Thyroid gland (tissue), 4 donors: ENCODE measurements around the gene PCCA.

ENCODE experiments used
- CTCF ChIP-seq, 6 experiments: fragments of 200-600 bp in 3 of 6; fragments of 450-650 bp in 3 of 6; sonication (generic) in 3 of 6; IDR thresholded peaks; one replicate each; pipeline ENCODE4 v1.5.1; 2016 to 2019; ENCODE audit warnings: antibody characterized with exemption in 6 of 6, mild to moderate bottlenecking in 2 of 6, inconsistent platforms in 1 of 6, moderate library complexity in 1 of 6
- POLR2A ChIP-seq, 2 donors: fragments of 450-650 bp; IDR thresholded peaks; one replicate each; pipeline ENCODE4 v1.6.1; 2017; ENCODE audit warnings: antibody characterized with exemption in 2 of 2, mild to moderate bottlenecking in 2 of 2, moderate library complexity in 1 of 2

- no peak for TF ChIP-seq CTCF (IDR thresholded peaks at IDR 0.05)
- no peak for TF ChIP-seq POLR2A (IDR thresholded peaks at IDR 0.05)
Measured at GRCh38 chr13:100304229-100304628, 215.3 kb downstream of the PCCA start.
